ENCODE data around the gene GALNTL6.

DNA sequence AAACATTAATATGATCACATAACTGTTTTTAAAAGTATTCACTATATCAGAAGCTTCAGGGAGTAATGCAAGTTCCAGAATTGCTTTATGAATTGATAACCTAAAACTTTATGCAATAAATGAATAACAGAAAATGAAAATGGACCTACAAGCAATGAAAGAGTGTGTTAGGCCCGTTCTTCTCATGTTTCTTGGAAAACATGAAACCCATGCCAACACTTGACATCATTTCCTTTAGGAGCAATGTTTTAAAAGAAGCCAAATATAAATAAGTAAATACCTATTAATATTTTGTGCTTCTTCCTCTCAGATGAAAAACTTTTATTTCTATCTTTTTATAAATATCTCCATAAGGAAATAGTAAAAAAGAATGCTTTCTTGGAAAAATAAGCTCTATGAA lies 1232.4 kb downstream of the GALNTL6 start:
- TF ChIP-seq POLR2AphosphoS5 (IDR thresholded peaks at IDR 0.05; ENCODE audit: low read depth, low read length), result no peak
- TF ChIP-seq TAF1 (IDR thresholded peaks at IDR 0.05; ENCODE audit: low read depth, low read length), result no peak
- no peak for TF ChIP-seq POLR2A (IDR thresholded peaks at IDR 0.05; ENCODE audit: low read depth, low read length)
- TF ChIP-seq SPI1 (IDR thresholded peaks at IDR 0.05; ENCODE audit: low read depth, low read length), result no peak
- no peak for TF ChIP-seq PAX5 (IDR thresholded peaks at IDR 0.05; ENCODE audit: insufficient read depth, low read length, severe bottlenecking)
